Hepatocyte (in vitro differentiated cells): ENCODE data around the gene BCL2. TPM values are rescaled to one million over a fixed set of nuclear protein-coding genes. Genes with fewer than 3 reads are reported as not detected.

Experiments
- DNase-seq: peaks from one replicate; pipeline ENCODE4 v3.0.0-alpha.2; 2016; ENCODE audit warnings: low spot score
- H2AFZ ChIP-seq: fragments of 200-600 bp; sonication (generic); 2 replicates; pipeline ENCODE4 v1.6.0; 2016; ENCODE audit warnings: antibody characterized with exemption, mild to moderate bottlenecking
- H3K27ac ChIP-seq: fragments of 200-600 bp; sonication (generic); 2 replicates; pipeline ENCODE4 v1.5.1; 2016; ENCODE audit warnings: mild to moderate bottlenecking
- H3K27me3 ChIP-seq: fragments of 200-600 bp; sonication (generic); 2 replicates; pipeline ENCODE4 v1.6.1; 2016
- H3K36me3 ChIP-seq: fragments of 200-600 bp; sonication (generic); replicated peaks from 2 replicates; pipeline ENCODE4 v1.5.1; 2016; ENCODE audit warnings: low read depth; ENCODE audit not compliant: insufficient read depth
- H3K4me1 ChIP-seq: fragments of 200-600 bp; sonication (generic); 2 replicates; pipeline ENCODE4 v1.5.1; 2016; ENCODE audit warnings: mild to moderate bottlenecking, moderate library complexity; ENCODE audit not compliant: insufficient read depth
- H3K4me2 ChIP-seq: fragments of 200-600 bp; sonication (generic); 2 replicates; pipeline ENCODE4 v1.6.0; 2016
- H3K4me3 ChIP-seq: fragments of 200-600 bp; sonication (generic); 2 replicates; pipeline ENCODE4 v1.5.1; 2016; ENCODE audit warnings: mild to moderate bottlenecking
- H3K79me2 ChIP-seq: fragments of 200-600 bp; sonication (generic); 2 replicates; pipeline ENCODE4 v1.6.0; 2017; ENCODE audit warnings: mild to moderate bottlenecking
- H3K9me2 ChIP-seq: fragments of 200-600 bp; sonication (generic); replicated peaks from 2 replicates; pipeline ENCODE4 v1.6.0; 2017; ENCODE audit warnings: mild to moderate bottlenecking; ENCODE audit not compliant: insufficient read depth
- H3K9me3 ChIP-seq: fragments of 200-600 bp; sonication (generic); 2 replicates; pipeline ENCODE4 v1.5.1; 2016; ENCODE audit warnings: low read depth, mild to moderate bottlenecking
- H4K20me1 ChIP-seq: fragments of 200-600 bp; sonication (generic); 2 replicates; pipeline ENCODE4 v1.6.0; 2016; ENCODE audit warnings: mild to moderate bottlenecking; ENCODE audit not compliant: insufficient read depth, poor library complexity, severe bottlenecking
- CTCF ChIP-seq: fragments of 200-600 bp; sonication (generic); IDR thresholded peaks from 2 replicates; pipeline ENCODE4 v1.5.1; 2016; ENCODE audit warnings: antibody characterized with exemption, mild to moderate bottlenecking; ENCODE audit not compliant: poor library complexity
- EZH2 ChIP-seq: fragments of 200-600 bp; sonication (generic); IDR thresholded peaks from 2 replicates; pipeline ENCODE4 v1.6.1; 2016; ENCODE audit warnings: antibody characterized with exemption, mild to moderate bottlenecking, borderline replicate concordance
- EZH2phosphoT487 ChIP-seq: fragments of 200-600 bp; sonication (generic); IDR thresholded peaks from one replicate; pipeline ENCODE4 v1.6.1; 2018; ENCODE audit warnings: antibody characterized with exemption, mild to moderate bottlenecking, low read depth, moderate library complexity; ENCODE audit not compliant: unreplicated experiment, severe bottlenecking
- WGBS: methylation state at CpG from one replicate; pipeline ENCODE4 v1.1.6; 2016; ENCODE audit warnings: low lambda C conversion rate; ENCODE audit errors: missing lambda C conversion rate; 5-methylcytosine and 5-hydroxymethylcytosine counted together
- polyA plus RNA-seq: library from polyadenylated mRNA; unstranded; fragments of >200 nt; fragmentation: Nextera tagmentation; extraction: Ambion mirVana; gene quantifications from 2 replicates; pipeline ENCODE4 v1.2.1, GENCODE V29; 2016
- total RNA-seq: library from RNA; depleted of rRNA; stranded (reverse); fragments of >200 nt; gene quantifications from 2 replicates; pipeline ENCODE4 v1.2.3, GENCODE V29; 2014

BCL2 gene
- total and polyA plus RNA-seq, 2 experiments from 2014 or later, result 1.0 to 11.4 TPM

- Histone ChIP-seq H2AFZ (no peak overlapping the region), H3K9me3 (no peaks in the 10 kb centered on the region), H3K27ac (no peak overlapping the region), H3K4me3 (no peak overlapping the region), H3K9me2 (no peaks in the 10 kb centered on the region), H3K36me3 (no peaks in the 10 kb centered on the region), H3K4me1 (peaks cover 10% of the 10 kb centered on the region), H3K4me2 (no peak overlapping the region), H3K79me2 (no peaks in the 10 kb centered on the region), H3K27me3 (no peaks in the 10 kb centered on the region), H4K20me1 (no peaks in the 10 kb centered on the region)
- no peak for TF ChIP-seq EZH2phosphoT487
- TF ChIP-seq EZH2, result no peak
- TF ChIP-seq CTCF, result no peak
- WGBS, result 98% methylated on average over 2 of the region's 2 CpGs
- DNase-seq, result no peak
These were observed 145.6 kb downstream of the BCL2 start for GRCh38 chr18:63173983-63174382.

GRCh38 chr18:63169853-63170252, 149.7 kb downstream of the BCL2 start:
- WGBS, result 96% methylated on average over 5 of the region's 5 CpGs
- no peak for DNase-seq
- H3K79me2 ChIP-seq, result no peaks in the 10 kb centered on the region

GRCh38 chr18:63168287-63168686, 151.3 kb downstream of the BCL2 start:
- no peaks in the 10 kb centered on the region for H3K9me3 ChIP-seq
- no peak overlapping the region for H3K4me3 ChIP-seq
- no peaks in the 10 kb centered on the region for H3K27me3 ChIP-seq
- no peak overlapping the region for H3K27ac ChIP-seq
- no peaks in the 10 kb centered on the region for H3K79me2 ChIP-seq
- DNase-seq, result no peak
- no peak overlapping the region for H3K4me2 ChIP-seq
- TF ChIP-seq EZH2phosphoT487, result no peak
- no peak for TF ChIP-seq CTCF
- no peak for TF ChIP-seq EZH2
- H3K9me2 ChIP-seq, result no peaks in the 10 kb centered on the region
- no peaks in the 10 kb centered on the region for H3K4me1 ChIP-seq
- no peaks in the 10 kb centered on the region for H3K36me3 ChIP-seq
- H4K20me1 ChIP-seq, result no peaks in the 10 kb centered on the region
- no peak overlapping the region for H2AFZ ChIP-seq
- WGBS, result 85% methylated on average over 5 of the region's 5 CpGs

More at GRCh38 chr18:63169853-63170252, 149.7 kb downstream of the BCL2 start:
- no peaks in the 10 kb centered on the region for H3K36me3 ChIP-seq
- no peak overlapping the region for H3K4me2 ChIP-seq
- H2AFZ ChIP-seq, result no peak overlapping the region
- no peak overlapping the region for H3K4me3 ChIP-seq
- H3K9me3 ChIP-seq, result no peaks in the 10 kb centered on the region
- no peaks in the 10 kb centered on the region for H3K4me1 ChIP-seq
- no peaks in the 10 kb centered on the region for H3K27me3 ChIP-seq
- TF ChIP-seq EZH2 (no peak), EZH2phosphoT487 (no peak), CTCF (no peak)
- H4K20me1 ChIP-seq, result no peaks in the 10 kb centered on the region
- no peaks in the 10 kb centered on the region for H3K9me2 ChIP-seq
- no peak overlapping the region for H3K27ac ChIP-seq

- Histone ChIP-seq H4K20me1 (no peaks in the 10 kb centered on the region), H3K9me3 (no peaks in the 10 kb centered on the region), H3K4me1 (peaks cover 11% of the 10 kb centered on the region), H3K79me2 (no peaks in the 10 kb centered on the region), H2AFZ (no peak overlapping the region), H3K27ac (no peak overlapping the region), H3K36me3 (no peaks in the 10 kb centered on the region), H3K4me3 (no peak overlapping the region), H3K27me3 (no peaks in the 10 kb centered on the region), H3K4me2 (no peak overlapping the region), H3K9me2 (no peaks in the 10 kb centered on the region)
- TF ChIP-seq CTCF (no peak), EZH2phosphoT487 (no peak), EZH2 (no peak)
- 92% methylated on average over 12 of the region's 12 CpGs for WGBS
- DNase-seq, result no peak
These were observed 153.4 kb downstream of the BCL2 start for GRCh38 chr18:63166142-63166541.
